Measurements from ENCODE around the gene AGBL4. TPM values are rescaled to one million over a fixed set of nuclear protein-coding genes. Genes with fewer than 3 reads are reported as not detected.

Gene AGBL4
- polyA plus RNA-seq, 3 donors, result 0.05 TPM; not detected in 2

DNA sequence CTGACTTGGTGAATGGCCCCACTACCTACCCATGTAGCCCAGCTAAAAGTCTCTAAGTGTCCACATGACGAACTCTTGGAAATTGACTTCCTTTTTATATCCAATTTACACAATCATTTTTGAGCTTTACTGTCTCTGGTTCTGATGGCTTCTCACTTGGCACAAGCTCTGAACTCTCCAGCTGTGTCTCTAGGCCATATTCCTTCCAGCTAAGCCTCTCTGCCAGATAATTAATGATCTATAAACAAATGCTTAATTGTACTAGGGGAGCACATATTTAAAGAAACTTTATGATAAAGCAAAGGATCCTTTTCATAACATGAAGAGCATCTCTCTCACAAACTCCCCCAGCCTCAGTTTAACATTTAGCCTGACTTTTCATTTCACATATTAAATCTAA lies 1230.8 kb downstream of the AGBL4 start:
- DNase-seq, result no peak
- Histone ChIP-seq H3K4me1 (ENCODE audit: control insufficient read depth in 1 of 2, insufficient read depth in 2 of 2, low read length in 2 of 2) (peaks cover 33 to 36% of the 10 kb centered on the region in 2 donors), H3K9me3 (replicated peaks in 1 of 2; ENCODE audit: control insufficient read depth in 1 of 2, insufficient read depth in 1 of 2, low read length in 2 of 2) (no peaks in the 10 kb centered on the region), H3K4me3 (replicated peaks in 1 of 3; ENCODE audit: low read depth in 2 of 3, low read length in 3 of 3) (no peak overlapping the region), H3K27me3 (ENCODE audit: control insufficient read depth in 2 of 2, insufficient read depth in 2 of 2, low read length in 2 of 2) (no peaks in the 10 kb centered on the region), H2AFZ (ENCODE audit: insufficient read depth, low read depth, low read length, poor library complexity, severe bottlenecking) (no peak overlapping the region), H3K79me2 (ENCODE audit: insufficient read depth, low read length) (no peaks in the 10 kb centered on the region), H4K20me1 (ENCODE audit: insufficient read depth, low read length) (no peaks in the 10 kb centered on the region), H3K27ac (ENCODE audit: low read depth in 1 of 2, low read length in 2 of 2) (no peak overlapping the region), H3K4me2 (replicated peaks; ENCODE audit: extremely low read depth, low read length, poor library complexity, severe bottlenecking) (no peak overlapping the region), H3K36me3 (replicated peaks in 1 of 2; ENCODE audit: control insufficient read depth in 1 of 2, insufficient read depth in 2 of 2, low read length in 2 of 2) (no peaks in the 10 kb centered on the region), H3K9ac (ENCODE audit: insufficient read depth, low read length, poor library complexity, severe bottlenecking) (no peak overlapping the region)
- peaks cover 49% of the 10 kb centered on the region for H3K4me1 Mint-ChIP-seq
- TF ChIP-seq, protein P1, sequence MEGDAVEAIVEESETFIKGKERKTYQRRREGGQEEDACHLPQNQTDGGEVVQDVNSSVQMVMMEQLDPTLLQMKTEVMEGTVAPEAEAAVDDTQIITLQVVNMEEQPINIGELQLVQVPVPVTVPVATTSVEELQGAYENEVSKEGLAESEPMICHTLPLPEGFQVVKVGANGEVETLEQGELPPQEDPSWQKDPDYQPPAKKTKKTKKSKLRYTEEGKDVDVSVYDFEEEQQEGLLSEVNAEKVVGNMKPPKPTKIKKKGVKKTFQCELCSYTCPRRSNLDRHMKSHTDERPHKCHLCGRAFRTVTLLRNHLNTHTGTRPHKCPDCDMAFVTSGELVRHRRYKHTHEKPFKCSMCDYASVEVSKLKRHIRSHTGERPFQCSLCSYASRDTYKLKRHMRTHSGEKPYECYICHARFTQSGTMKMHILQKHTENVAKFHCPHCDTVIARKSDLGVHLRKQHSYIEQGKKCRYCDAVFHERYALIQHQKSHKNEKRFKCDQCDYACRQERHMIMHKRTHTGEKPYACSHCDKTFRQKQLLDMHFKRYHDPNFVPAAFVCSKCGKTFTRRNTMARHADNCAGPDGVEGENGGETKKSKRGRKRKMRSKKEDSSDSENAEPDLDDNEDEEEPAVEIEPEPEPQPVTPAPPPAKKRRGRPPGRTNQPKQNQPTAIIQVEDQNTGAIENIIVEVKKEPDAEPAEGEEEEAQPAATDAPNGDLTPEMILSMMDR (IDR thresholded peaks at IDR 0.05), result no peak
- no peak overlapping the region for H3K4me3 Mint-ChIP-seq
- intact Hi-C loops (cut with micrococcal nuclease), result no loop called here
- H3K27me3 Mint-ChIP-seq (ENCODE audit: low read depth in 3 of 3), result peaks cover 0 to 1% (median 0%) of the 10 kb centered on the region in 3 donors
- H3K9me3 Mint-ChIP-seq, result peaks cover 0 to 3% (median 0%) of the 10 kb centered on the region in 7 donors
- WGBS (ENCODE audit: insufficient coverage), result 13% methylated on average over 1 of the region's 1 CpG
- H3K36me3 Mint-ChIP-seq, result no peaks in the 10 kb centered on the region
- H3K27ac Mint-ChIP-seq, result peak overlapping the region in 1 of 7 donors; percentile 58

DNA sequence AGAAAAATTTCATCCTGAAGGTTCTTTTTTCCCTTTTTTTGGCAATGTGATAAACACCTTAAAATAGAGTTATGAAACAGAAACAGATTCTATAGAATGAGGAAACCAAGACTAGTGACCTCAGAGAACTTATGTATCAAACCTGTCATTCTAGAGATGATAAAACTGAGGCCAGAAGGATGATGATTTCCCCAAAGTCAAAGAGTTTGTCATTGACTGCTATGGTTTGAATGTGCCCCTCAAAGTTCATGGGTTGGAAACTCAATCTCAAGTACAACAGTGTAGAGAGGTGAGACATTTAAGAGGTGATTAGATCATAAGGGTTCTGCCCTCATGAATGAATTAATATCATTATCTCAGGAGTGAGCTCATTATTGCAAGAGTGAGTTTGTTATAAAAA lies 1233.4 kb downstream of the AGBL4 start:
- peaks cover 49% of the 10 kb centered on the region for H3K4me1 Mint-ChIP-seq

More for the DNA sequence above, 1233.4 kb downstream of the AGBL4 start:
- Histone ChIP-seq H3K4me2 (replicated peaks; ENCODE audit: extremely low read depth, low read length, poor library complexity, severe bottlenecking) (no peak overlapping the region), H3K36me3 (replicated peaks in 1 of 2; ENCODE audit: control insufficient read depth in 1 of 2, insufficient read depth in 2 of 2, low read length in 2 of 2) (no peaks in the 10 kb centered on the region), H3K27ac (ENCODE audit: low read depth in 1 of 2, low read length in 2 of 2) (peak overlapping the region in 1 of 2 donors; percentile 3), H3K4me1 (ENCODE audit: control insufficient read depth in 1 of 2, insufficient read depth in 2 of 2, low read length in 2 of 2) (peaks cover 33 to 36% of the 10 kb centered on the region in 2 donors), H3K79me2 (ENCODE audit: insufficient read depth, low read length) (no peaks in the 10 kb centered on the region), H3K9ac (ENCODE audit: insufficient read depth, low read length, poor library complexity, severe bottlenecking) (no peak overlapping the region), H3K4me3 (replicated peaks in 1 of 3; ENCODE audit: low read depth in 2 of 3, low read length in 3 of 3) (no peak overlapping the region), H4K20me1 (ENCODE audit: insufficient read depth, low read length) (no peaks in the 10 kb centered on the region), H2AFZ (ENCODE audit: insufficient read depth, low read depth, low read length, poor library complexity, severe bottlenecking) (no peak overlapping the region), H3K9me3 (replicated peaks in 1 of 2; ENCODE audit: control insufficient read depth in 1 of 2, insufficient read depth in 1 of 2, low read length in 2 of 2) (no peaks in the 10 kb centered on the region), H3K27me3 (ENCODE audit: control insufficient read depth in 2 of 2, insufficient read depth in 2 of 2, low read length in 2 of 2) (no peaks in the 10 kb centered on the region)
- H3K9me3 Mint-ChIP-seq, result no peaks in the 10 kb centered on the region
- no peaks in the 10 kb centered on the region for H3K36me3 Mint-ChIP-seq
- DNase-seq, result no peak
- intact Hi-C loops (cut with micrococcal nuclease), result no loop called here
- H3K27ac Mint-ChIP-seq, result no peak overlapping the region
- no peaks in the 10 kb centered on the region for H3K27me3 Mint-ChIP-seq (ENCODE audit: low read depth in 3 of 3)
- no peak overlapping the region for H3K4me3 Mint-ChIP-seq
- TF ChIP-seq, protein P1 (IDR thresholded peaks at IDR 0.05), result no peak
